SJCRH30 (cell line): ENCODE results near the gene MMP17. TPM values are rescaled to one million over a fixed set of nuclear protein-coding genes. Genes with fewer than 3 reads are reported as not detected.

Source experiments
- DNase-seq, 2 experiments: peaks; one replicate each; pipeline ENCODE4 v3.0.0-alpha.2; 2015 to 2020
- H3K27ac ChIP-seq: fragments of 250-450 bp; sonication (Bioruptor Pico); 2 replicates; pipeline ENCODE4 v1.5.1; 2020; ENCODE audit warnings: mild to moderate bottlenecking, moderate library complexity
- H3K27me3 ChIP-seq: fragments of 250-450 bp; sonication (Bioruptor Pico); 2 replicates; pipeline ENCODE4 v1.5.1; 2020; ENCODE audit warnings: mild to moderate bottlenecking, moderate library complexity
- H3K36me3 ChIP-seq: fragments of 250-450 bp; sonication (Bioruptor Pico); 2 replicates; pipeline ENCODE4 v1.5.1; 2020; ENCODE audit warnings: mild to moderate bottlenecking, moderate library complexity
- H3K4me1 ChIP-seq: fragments of 250-450 bp; sonication (Bioruptor Pico); 2 replicates; pipeline ENCODE4 v1.5.1; 2020; ENCODE audit warnings: mild to moderate bottlenecking, moderate library complexity
- H3K4me3 ChIP-seq: fragments of 250-450 bp; sonication (Bioruptor Pico); 2 replicates; pipeline ENCODE4 v1.5.1; 2020; ENCODE audit warnings: mild to moderate bottlenecking, moderate library complexity
- H3K9me3 ChIP-seq: fragments of 250-450 bp; sonication (Bioruptor Pico); replicated peaks from 2 replicates; pipeline ENCODE4 v1.5.1; 2020; ENCODE audit warnings: mild to moderate bottlenecking, moderate library complexity
- total RNA-seq: library from RNA; depleted of rRNA; stranded (reverse); fragments of >200 nt; shearing (Covaris generic); gene quantifications from 2 replicates; pipeline ENCODE4 v1.2.3, GENCODE V29; 2014

Gene MMP17
- total RNA-seq, 1 experiment from 2014 or later: 2.3 TPM

DNA sequence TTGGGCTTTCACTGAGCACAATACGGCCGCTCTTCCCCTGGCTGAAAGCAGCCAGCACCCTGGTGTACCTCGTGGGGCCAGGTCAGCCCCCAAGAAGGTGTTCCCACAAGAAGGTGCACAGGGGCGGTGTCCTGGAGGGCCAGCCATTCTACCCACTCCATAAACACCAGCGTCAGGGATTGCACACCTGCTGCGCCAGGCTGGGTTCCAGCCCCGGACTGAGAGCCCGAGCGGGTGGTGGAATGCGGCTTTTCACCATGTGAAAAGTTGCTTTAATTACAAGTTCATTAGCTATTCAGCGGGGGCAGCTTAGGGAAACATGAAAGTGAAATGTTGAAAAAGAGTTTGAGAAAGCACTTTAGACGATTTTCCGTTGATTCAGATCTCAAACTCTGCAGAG lies 17.5 kb upstream of the MMP17 start:
- Histone ChIP-seq H3K4me1 (no peaks in the 10 kb centered on the region), H3K36me3 (no peaks in the 10 kb centered on the region), H3K27ac (no peak overlapping the region), H3K4me3 (no peak overlapping the region), H3K27me3 (no peaks in the 10 kb centered on the region), H3K9me3 (no peaks in the 10 kb centered on the region)
- DNase-seq: no peak

DNA sequence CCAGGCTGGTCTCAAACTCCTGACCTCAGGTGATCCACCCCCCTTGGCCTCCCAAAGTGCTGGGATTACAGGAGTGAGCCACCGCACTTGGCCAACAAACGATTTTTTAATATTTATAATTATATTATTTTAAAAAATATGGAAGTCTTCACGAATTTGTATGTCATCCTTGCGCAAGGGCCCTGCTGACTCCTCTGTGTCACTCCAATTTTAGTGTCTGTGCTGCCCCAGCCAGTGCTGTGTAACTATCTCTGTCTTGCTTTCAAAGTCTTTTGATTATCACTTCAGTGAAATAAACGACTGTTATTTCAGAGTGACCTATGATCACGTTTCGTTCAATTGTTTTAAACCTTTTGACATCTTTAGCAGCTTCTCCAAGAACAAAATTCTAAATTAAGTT lies 13.1 kb upstream of the MMP17 start:
- no peak overlapping the region for H3K4me3 ChIP-seq
- H3K36me3 ChIP-seq: no peaks in the 10 kb centered on the region
- no peak for DNase-seq
- no peaks in the 10 kb centered on the region for H3K27me3 ChIP-seq
- no peak overlapping the region for H3K27ac ChIP-seq
- no peaks in the 10 kb centered on the region for H3K9me3 ChIP-seq
- no peaks in the 10 kb centered on the region for H3K4me1 ChIP-seq

DNA sequence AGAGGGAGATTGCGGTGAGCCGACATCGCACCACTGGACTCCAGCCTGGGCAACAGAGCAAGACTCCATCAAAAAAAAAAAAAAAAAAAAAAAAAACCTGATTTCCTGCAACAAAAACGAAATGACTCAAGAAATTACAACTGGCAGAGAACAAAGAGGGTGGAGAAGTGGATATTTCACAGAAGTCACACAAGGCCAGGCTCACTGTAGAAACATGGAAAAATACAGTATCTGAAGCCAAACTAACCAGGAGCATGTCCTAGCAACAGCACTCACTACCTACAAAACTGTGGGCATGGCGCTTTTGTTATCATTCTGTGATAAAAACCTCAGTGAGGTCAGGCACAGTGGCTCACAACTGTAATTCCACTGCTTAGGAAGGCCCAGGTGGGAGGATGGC lies 11.7 kb upstream of the MMP17 start:
- Histone ChIP-seq H3K4me1 (no peaks in the 10 kb centered on the region), H3K4me3 (no peak overlapping the region), H3K27ac (no peak overlapping the region), H3K9me3 (no peaks in the 10 kb centered on the region), H3K36me3 (no peaks in the 10 kb centered on the region), H3K27me3 (no peaks in the 10 kb centered on the region)
- no peak for DNase-seq

DNA sequence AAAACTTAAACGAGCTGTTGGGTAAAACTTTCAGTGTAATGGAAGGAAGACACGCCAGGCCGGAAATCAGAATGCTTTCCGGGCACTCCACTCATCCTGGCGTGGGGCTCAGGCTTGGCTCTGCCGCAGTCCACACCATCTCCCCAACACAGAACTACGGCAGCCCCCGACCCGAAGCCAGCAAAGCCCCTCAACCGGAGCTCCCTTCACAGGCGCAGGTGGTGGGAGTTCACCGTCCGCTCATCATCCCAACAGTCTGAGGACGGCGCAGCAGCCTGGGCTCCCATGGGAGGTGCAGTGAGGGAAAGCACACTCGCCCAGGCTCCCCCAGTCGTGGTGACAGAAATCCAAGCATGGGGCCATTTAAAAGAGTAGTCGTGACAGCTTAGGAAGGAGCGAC lies 11.0 kb upstream of the MMP17 start:
- no peaks in the 10 kb centered on the region for H3K4me1 ChIP-seq
- no peak overlapping the region for H3K4me3 ChIP-seq
- no peaks in the 10 kb centered on the region for H3K9me3 ChIP-seq
- H3K36me3 ChIP-seq: no peaks in the 10 kb centered on the region
- no peaks in the 10 kb centered on the region for H3K27me3 ChIP-seq
- H3K27ac ChIP-seq: no peak overlapping the region
- DNase-seq: no peak

DNA sequence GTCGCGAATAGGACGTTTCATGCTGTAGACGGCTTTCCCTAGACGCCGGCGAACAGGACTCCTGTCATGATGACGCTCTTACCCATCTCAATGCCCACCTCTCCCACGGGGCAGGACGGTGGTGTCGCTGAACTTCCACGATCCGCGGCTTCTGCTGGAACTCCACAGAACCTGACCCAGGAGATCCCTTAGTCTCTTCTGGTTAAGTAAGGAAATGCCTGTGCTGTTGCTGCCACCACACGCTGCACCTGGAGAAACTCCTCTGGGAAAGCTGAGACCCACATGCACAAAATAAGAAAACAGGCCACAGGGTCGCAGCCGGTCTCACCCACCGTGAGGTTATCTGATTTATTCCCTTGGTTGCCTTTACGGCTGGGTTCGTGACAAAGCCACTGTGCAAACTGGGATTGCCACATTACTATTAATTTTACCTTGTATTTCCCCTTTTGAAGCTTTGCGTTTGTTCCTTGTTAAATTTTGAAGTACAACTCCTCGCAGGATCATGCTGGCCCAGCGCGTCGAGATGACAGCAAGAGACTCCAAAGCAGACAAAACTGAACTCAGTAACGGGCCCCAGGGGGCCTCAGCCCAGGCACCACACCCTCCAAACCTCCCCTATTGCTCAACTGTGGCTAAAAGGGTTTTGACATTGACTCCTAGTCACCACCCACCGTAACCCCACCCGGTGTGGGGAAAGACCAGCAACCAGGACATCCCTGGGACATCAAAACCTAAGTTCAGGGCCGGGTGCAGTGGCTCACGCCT lies 9.2 kb upstream of the MMP17 start:
- no peak for DNase-seq
- Histone ChIP-seq H3K27me3 (no peaks in the 10 kb centered on the region), H3K9me3 (no peaks in the 10 kb centered on the region), H3K4me1 (no peaks in the 10 kb centered on the region), H3K4me3 (no peak overlapping the region), H3K27ac (no peak overlapping the region), H3K36me3 (no peaks in the 10 kb centered on the region)

DNA sequence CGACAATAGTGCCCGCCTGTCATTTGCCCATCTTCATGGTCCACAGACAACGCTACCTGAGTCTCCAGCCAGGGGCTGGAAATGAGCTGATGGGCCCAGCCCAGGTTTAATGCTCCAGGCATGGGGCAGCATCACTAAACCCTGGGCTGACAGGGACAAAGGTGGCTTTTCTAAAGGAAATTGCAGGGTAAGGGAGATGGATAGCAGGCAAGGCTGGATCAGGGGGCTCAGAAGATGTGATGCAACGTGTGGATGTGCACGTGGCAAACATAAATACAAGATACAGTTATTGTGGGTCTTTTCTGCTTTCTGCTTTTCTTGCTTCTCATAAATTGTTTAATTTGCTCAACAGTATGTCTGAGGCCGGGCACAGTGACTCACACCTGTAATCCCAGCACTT lies 3.7 kb upstream of the MMP17 start:
- no peaks in the 10 kb centered on the region; the same call in 1 of the 2 replicates for H3K27me3 ChIP-seq
- H3K4me1 ChIP-seq: no peaks in the 10 kb centered on the region
- H3K4me3 ChIP-seq: no peak overlapping the region
- no peaks in the 10 kb centered on the region for H3K9me3 ChIP-seq
- H3K27ac ChIP-seq: no peak overlapping the region
- DNase-seq: no peak
- H3K36me3 ChIP-seq: no peaks in the 10 kb centered on the region

DNA sequence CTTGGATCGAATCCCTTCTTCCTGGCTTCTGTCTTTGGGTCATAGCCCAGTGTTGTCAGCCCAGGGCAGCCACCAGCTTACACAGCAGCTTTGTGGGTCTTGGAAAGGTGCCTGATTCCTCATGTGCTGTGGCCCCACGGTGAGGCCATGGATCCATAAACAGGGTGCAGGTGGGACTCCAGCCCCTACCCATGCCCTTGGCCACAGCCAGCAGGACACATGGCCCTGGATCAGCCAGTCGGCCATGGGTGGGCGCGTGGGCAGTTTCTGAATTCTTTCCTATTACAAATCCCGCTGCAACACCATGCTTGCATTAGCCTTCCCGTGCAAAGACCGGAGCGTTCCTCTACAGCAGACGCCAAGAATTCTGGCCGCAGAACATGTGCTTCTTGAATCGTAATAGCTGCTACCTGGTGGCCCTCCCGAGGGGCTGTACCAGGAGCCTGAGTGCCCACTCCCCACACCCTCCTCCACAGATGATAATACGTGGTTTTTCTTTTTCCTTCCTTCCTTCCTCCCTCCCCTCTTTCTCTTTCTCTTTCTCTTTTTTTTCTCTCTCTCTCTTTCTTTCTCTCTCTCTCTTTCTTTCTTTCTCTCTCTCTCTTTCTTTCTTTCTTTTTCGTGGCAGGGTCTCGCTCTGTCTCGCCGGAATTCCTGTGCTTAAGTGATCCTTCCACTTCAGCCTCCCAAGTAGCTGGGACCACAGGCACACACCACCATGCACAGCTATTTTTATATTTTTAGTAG lies 2.9 kb upstream of the MMP17 start:
- H3K9me3 ChIP-seq: no peaks in the 10 kb centered on the region
- H3K4me1 ChIP-seq: no peaks in the 10 kb centered on the region
- H3K27me3 ChIP-seq: no peaks in the 10 kb centered on the region; the same call in 1 of the 2 replicates
- no peak for DNase-seq
- no peak overlapping the region for H3K27ac ChIP-seq
- no peaks in the 10 kb centered on the region for H3K36me3 ChIP-seq
- no peak overlapping the region for H3K4me3 ChIP-seq

DNA sequence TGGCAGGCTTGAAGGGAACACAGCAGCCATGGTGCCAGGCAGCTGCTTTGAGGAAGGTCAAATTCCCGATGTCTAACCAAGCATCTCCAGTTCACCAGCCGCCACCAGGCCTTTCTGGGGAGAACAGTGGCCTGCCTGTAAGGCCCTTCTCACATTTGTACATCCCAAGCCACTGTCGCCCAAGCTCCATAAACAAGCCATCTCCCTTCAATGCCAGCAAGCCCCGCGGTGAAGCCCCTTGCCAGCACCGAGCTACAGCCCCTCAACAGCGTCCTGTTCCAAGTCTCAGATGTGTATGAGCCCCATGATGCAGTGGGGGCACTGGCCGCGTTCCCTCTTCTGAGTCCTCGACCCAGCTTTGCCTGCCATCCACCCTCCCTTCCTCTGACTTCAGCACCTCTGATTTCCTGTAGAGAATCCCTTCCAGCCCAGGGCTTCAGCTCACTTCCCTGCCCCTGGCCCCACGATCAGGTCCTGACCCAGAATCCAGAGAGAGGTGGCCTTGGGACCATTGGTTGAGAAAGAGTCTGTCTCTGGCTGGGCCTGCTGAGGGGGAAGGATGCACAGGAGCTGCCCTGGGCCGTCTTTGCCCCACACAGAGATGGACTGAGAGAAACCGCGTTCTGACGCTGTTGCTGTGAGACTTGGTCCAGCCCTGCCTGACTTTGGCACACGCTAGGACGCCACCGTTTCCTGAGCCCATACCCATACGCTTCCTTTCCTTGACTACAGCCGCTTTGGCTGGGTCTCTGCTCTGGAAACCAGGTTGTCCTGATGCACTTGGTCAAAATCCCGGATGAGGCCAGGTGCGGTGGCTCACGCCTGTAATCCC lies 1.9 kb upstream of the MMP17 start:
- DNase-seq: no peak
- Histone ChIP-seq H3K27ac (no peak overlapping the region), H3K27me3 (no peaks in the 10 kb centered on the region; the same call in 1 of the 2 replicates), H3K36me3 (no peaks in the 10 kb centered on the region), H3K4me3 (no peak overlapping the region), H3K4me1 (no peaks in the 10 kb centered on the region), H3K9me3 (no peaks in the 10 kb centered on the region)

DNA sequence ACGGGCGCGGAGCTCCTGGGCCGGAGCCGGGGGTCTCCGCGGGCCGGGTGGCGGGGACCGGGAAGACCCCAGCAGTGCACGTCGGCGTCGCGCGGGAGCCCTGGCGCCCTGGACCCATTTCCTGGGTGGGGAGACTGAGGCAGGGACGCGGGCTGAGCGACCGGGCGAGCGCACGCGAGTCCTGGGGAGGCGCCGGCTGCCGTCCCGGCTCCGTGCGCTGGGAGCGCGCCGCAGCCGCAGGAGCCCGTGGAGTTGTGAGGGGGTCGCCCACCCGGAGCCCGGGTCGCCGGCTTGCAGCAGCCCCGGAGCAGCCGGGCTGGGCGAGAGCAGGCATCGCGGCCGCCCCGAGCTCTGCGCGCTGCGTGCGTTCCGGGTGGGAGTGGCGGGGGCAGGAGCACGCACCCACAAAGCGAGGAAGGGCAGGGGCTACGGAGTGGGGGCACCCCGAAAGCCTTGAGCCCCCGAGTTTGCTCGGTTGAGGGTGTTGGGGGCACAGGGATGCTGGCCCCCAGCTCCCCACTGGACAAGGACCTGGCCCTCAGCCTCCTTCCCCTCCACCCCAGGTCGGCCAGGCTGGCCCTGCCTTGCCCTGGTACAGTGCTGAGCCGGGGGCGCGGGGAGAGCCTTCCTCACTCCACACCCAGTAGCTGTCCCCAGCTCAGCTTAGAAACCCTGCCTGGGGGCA lies 620 bp downstream of the MMP17 start:
- no peaks in the 10 kb centered on the region; the same call in 1 of the 2 replicates for H3K27me3 ChIP-seq
- H3K36me3 ChIP-seq: no peaks in the 10 kb centered on the region
- no peaks in the 10 kb centered on the region for H3K9me3 ChIP-seq

DNA sequence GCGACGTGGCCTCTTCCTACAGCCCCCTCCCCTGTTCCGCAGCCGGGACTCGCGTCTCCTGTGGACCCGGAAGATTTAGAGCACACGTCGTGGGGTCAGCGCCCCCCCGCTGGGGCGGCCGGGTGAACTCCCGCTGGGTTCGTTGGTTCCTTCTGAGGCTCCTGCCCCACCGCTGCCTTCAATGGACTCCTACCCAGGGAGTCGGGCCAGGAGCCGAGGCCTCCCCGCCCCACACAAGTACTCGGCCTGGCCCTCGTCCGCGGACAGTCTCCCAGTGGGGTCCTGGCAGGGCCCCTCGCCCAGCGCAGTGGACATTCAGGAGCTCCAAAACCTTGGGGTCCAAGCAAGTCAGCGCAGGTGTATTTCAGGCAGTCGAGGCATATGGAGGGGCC lies 1.2 kb downstream of the MMP17 start:
- no peaks in the 10 kb centered on the region for H3K9me3 ChIP-seq
- H3K36me3 ChIP-seq: no peaks in the 10 kb centered on the region
- no peak for DNase-seq
- peak overlapping the region; percentile 30 for H3K4me3 ChIP-seq
- H3K27me3 ChIP-seq: no peaks in the 10 kb centered on the region; the same call in 1 of the 2 replicates
- H3K27ac ChIP-seq: no peak overlapping the region
- no peaks in the 10 kb centered on the region for H3K4me1 ChIP-seq

More for the DNA sequence above, 620 bp downstream of the MMP17 start:
- Histone ChIP-seq H3K4me3 (peak overlapping the region; percentile 30), H3K27ac (no peak overlapping the region), H3K4me1 (no peaks in the 10 kb centered on the region)
- DNase-seq: no peak

DNA sequence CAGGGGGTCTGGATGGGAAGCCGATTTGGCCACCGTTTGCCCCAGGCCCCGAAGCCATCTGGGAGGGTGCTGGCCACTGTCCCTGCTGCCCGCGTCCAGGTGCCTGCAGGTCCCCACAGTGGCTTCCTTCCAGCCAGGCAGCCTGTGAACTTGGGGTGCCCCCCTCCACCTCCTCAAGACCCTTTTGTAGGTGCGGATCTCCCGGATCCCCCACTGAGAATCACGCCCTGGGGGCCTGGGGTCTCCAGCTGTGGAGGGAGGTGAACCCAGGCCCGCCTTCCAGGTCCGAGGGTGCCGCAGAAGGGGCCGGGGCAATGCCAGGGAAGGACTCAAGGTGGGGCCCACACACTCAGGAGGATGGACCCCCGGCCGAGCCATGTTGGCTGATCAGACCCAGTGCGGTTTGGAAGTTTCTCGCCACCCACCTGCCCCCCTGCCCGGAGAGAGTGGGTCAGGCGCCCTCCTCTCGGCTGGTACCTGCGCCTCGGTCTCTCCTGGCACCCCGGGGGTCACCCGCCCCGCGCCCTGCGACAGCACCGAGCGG lies 1.7 kb downstream of the MMP17 start:
- H3K27me3 ChIP-seq: no peaks in the 10 kb centered on the region; the same call in 1 of the 2 replicates
- DNase-seq: no peak
- H3K4me3 ChIP-seq: peak overlapping the region; percentile 54
- no peaks in the 10 kb centered on the region for H3K9me3 ChIP-seq
- H3K36me3 ChIP-seq: no peaks in the 10 kb centered on the region
- H3K4me1 ChIP-seq: no peaks in the 10 kb centered on the region
- no peak overlapping the region for H3K27ac ChIP-seq

DNA sequence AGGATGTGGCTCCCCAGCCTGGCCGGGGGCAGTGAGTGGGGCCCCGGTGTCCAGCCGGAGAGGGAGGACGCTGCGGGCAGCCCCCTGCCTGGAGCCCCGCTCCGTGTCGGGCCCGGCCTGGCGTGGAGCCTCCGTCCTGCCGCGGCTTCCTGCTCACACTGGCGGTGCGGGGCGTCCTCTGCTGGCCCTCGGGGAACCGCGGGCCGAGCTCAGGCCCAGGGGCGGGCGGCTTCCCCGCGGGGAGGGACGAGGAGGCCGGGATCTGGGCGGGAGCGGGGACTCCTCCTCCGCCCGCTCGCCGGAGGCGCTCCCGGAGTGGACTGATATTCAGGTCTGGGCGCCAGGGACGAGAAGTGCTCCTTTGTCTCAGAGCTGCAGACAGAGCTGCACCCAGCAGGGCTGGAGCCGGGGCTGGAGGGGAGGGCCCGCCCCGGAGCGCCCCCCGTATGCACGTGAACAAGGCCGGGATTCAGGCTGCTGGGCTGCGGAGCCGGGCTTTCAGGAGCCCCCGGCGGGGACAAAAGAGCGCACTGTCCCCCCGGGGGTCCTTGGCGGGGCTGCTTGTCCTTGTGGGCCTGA lies 2.2 kb downstream of the MMP17 start:
- H3K27me3 ChIP-seq: no peaks in the 10 kb centered on the region; the same call in 1 of the 2 replicates
- H3K4me3 ChIP-seq: peak overlapping the region; percentile 54
- no peaks in the 10 kb centered on the region for H3K9me3 ChIP-seq
- H3K36me3 ChIP-seq: no peaks in the 10 kb centered on the region
- H3K4me1 ChIP-seq: no peaks in the 10 kb centered on the region
- DNase-seq: peak; percentile 72 to 74
- H3K27ac ChIP-seq: no peak overlapping the region; the same call in 1 of the 2 replicates

DNA sequence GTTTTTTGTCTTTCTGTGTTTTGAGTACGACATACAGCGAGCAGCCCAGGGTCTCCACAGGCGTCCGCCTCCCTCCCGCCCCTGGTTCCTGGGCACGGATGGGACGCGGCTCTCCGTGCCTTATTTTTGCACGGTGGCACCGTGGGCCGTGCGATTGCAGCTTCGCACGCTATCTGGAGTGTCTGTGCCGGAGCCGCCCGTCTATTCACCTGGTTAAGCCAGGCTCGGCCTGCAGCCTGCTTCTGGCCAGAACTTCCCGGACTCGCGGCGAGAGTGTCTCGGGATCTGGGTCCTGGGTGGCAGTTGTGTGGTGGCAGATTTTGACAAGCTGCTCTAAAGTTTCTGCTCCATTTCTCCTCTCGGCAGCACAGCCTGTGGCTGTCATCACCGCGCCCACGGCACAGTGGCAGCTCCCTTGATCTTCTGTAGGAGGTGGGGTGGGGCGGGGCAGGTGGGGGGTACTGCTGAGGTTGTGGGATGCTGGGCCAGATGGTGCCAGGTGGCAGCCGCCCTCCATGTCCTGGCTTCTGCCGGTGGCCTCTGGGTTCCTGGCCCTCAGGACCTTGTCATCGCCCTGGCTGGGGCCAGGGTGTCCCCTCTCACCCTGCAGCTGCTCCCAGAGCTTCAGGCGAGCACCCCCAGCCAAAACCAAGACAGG lies 2.9 kb downstream of the MMP17 start:
- Histone ChIP-seq H3K9me3 (no peaks in the 10 kb centered on the region), H3K4me1 (no peaks in the 10 kb centered on the region), H3K27ac (no peak overlapping the region; the same call in 1 of the 2 replicates), H3K4me3 (peak overlapping the region; percentile 54), H3K27me3 (no peaks in the 10 kb centered on the region; the same call in 1 of the 2 replicates), H3K36me3 (no peaks in the 10 kb centered on the region)
- peak in 1 of 2 experiments; percentile 27 for DNase-seq
